ENCODE data around the gene DIP2C.

Gene DIP2C

DNA sequence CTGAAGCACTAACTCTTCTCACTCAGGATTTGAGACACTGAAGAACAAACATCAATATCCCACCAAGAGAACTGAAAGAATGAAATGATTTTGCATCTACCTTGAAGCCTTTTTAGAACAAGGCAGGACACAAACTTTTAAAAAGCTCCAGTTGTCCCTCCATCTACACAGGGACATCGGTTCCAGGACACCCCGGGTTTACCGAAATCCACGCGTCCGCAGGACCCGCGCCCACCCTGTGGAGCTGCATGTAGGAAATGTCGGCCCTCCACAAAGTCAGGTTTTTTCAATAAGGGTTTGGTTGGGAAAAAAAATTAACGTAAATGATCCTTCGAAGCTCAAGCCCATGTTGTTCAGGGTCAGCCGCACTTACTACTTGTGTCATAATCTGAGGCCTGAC is 94.0 kb downstream of the DIP2C start:
- DNase-seq: no peak
- H3K36me3 ChIP-seq: no peaks in the 10 kb centered on the region
- TF ChIP-seq, protein P1, sequence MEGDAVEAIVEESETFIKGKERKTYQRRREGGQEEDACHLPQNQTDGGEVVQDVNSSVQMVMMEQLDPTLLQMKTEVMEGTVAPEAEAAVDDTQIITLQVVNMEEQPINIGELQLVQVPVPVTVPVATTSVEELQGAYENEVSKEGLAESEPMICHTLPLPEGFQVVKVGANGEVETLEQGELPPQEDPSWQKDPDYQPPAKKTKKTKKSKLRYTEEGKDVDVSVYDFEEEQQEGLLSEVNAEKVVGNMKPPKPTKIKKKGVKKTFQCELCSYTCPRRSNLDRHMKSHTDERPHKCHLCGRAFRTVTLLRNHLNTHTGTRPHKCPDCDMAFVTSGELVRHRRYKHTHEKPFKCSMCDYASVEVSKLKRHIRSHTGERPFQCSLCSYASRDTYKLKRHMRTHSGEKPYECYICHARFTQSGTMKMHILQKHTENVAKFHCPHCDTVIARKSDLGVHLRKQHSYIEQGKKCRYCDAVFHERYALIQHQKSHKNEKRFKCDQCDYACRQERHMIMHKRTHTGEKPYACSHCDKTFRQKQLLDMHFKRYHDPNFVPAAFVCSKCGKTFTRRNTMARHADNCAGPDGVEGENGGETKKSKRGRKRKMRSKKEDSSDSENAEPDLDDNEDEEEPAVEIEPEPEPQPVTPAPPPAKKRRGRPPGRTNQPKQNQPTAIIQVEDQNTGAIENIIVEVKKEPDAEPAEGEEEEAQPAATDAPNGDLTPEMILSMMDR (IDR thresholded peaks at IDR 0.05; ENCODE audit: low read depth, low read length): no peak
- no peaks in the 10 kb centered on the region for H3K27me3 ChIP-seq (ENCODE audit: insufficient read depth, low read depth, severe bottlenecking)
- no peak overlapping the region for H3K4me3 ChIP-seq (ENCODE audit: low read depth, low read length)
- no peaks in the 10 kb centered on the region for H3K9me3 ChIP-seq (ENCODE audit: severe bottlenecking)
- no peak overlapping the region for H3K27ac ChIP-seq

DNA sequence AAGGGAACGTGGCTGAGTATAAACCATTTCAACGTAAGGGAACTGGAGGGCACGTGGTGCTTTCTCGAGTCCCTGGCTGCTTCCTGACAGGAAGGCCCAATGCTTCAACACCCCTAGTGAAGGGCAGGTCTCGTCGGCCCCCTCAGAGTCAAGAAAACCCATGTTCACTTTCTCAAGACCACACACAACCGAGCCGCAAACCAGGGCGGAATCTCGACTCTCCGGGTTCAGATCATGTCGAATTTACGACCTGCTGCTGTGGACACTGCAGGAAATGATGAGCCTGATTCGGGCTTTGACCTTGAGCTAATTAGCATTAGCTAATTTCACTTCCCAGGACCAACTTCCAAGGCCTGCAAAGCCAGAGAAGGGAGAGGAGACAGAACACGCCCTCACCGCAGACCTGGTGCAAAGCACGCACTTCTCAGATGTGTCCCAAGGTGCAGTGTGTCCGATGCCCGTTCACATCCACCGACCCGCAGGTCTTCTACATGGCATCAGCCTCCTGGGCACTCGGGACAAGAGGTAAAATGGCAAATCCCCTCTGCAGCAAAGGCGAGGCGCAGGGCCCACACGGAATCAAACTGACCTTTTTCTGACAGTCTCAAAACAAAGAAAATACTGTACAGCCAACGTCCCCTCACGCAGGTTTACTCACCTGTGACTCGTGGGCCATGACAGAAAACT is 94.7 kb downstream of the DIP2C start:
- no peaks in the 10 kb centered on the region for H3K36me3 ChIP-seq
- TF ChIP-seq, protein P1 (IDR thresholded peaks at IDR 0.05; ENCODE audit: low read depth, low read length): no peak
- no peak for DNase-seq

DNA sequence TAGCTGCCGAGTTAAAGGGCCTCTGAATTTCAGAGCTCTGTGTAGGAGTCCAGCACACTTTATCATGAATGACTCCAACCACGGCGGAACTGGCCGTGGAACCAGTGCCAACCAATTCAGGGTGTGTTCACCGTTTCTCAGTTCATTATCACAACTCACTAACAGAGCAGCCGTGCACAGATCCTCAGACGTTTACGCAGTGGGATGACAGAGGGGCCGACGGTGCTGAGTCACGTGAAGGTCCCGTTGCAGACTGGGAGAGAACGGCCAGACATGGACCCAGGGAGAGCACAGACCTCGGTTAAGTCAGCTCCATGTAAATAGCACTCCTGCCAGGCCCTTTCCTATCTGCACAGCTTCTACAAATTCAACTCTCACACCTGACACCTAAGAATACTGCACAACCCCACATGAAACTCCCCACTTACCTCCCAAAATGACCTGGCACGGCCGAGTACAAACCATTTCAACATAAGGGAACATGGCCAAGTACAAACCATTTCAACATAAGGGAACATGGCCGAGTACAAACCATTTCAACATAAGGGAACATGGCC is 95.5 kb downstream of the DIP2C start:
- Histone ChIP-seq H3K27ac (no peak overlapping the region), H3K27me3 (ENCODE audit: insufficient read depth, low read depth, severe bottlenecking) (no peaks in the 10 kb centered on the region), H3K4me3 (ENCODE audit: low read depth, low read length) (no peak overlapping the region), H3K9me3 (ENCODE audit: severe bottlenecking) (no peaks in the 10 kb centered on the region), H3K36me3 (no peaks in the 10 kb centered on the region)
- TF ChIP-seq, protein P1 (IDR thresholded peaks at IDR 0.05; ENCODE audit: low read depth, low read length): no peak
- DNase-seq: no peak

More for the DNA sequence above, 94.7 kb downstream of the DIP2C start:
- Histone ChIP-seq H3K9me3 (ENCODE audit: severe bottlenecking) (no peaks in the 10 kb centered on the region), H3K27me3 (ENCODE audit: insufficient read depth, low read depth, severe bottlenecking) (no peaks in the 10 kb centered on the region), H3K4me3 (ENCODE audit: low read depth, low read length) (no peak overlapping the region), H3K27ac (no peak overlapping the region)

DNA sequence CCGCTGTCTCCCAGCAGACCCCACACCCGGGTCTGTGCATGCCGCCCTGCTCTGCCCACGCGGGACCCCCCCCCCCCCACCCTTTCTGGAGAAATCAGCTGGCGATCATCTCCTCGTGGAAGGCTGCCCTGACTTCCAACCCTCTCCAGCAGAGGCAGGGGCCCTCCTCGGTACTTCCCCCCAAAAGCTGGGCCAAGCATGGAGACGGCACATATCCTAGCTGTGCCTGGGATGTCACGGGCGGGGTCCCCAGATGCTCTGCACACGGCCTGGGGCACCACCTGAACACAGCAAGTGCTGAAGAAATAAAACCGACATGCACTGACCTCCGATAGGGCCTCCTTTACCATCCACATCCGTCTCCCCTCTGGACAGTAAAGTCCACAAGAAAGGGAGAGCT is 96.0 kb downstream of the DIP2C start:
- Histone ChIP-seq H3K36me3 (no peaks in the 10 kb centered on the region), H3K4me3 (ENCODE audit: low read depth, low read length) (no peak overlapping the region), H3K27me3 (ENCODE audit: insufficient read depth, low read depth, severe bottlenecking) (no peaks in the 10 kb centered on the region), H3K27ac (no peak overlapping the region), H3K9me3 (ENCODE audit: severe bottlenecking) (no peaks in the 10 kb centered on the region)
- no peak for DNase-seq
- TF ChIP-seq, protein P1 (IDR thresholded peaks at IDR 0.05; ENCODE audit: low read depth, low read length): no peak

DNA sequence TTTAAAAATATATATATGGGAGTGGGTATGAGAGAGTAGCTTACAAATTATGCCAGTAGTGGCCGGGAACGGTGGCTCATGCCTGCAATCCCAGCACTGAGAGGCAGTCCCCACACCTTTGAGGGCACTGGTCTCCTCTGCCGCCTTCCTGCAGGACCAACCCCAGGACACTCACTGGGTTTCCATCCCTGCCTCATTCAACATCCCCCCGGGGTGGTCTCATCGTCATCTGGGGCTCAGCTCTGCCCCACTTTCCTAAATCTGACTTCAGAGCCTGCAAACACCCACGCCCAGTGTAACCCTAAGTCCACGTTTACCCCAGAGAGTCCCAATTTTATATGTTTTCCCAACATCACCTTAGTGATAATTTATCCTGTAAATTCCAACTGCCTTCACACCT is 96.5 kb downstream of the DIP2C start:
- H3K27me3 ChIP-seq (ENCODE audit: insufficient read depth, low read depth, severe bottlenecking): no peaks in the 10 kb centered on the region

More for the DNA sequence above, 96.5 kb downstream of the DIP2C start:
- Histone ChIP-seq H3K4me3 (ENCODE audit: low read depth, low read length) (no peak overlapping the region), H3K9me3 (ENCODE audit: severe bottlenecking) (no peaks in the 10 kb centered on the region), H3K27ac (no peak overlapping the region), H3K36me3 (no peaks in the 10 kb centered on the region)
- TF ChIP-seq, protein P1 (IDR thresholded peaks at IDR 0.05; ENCODE audit: low read depth, low read length): no peak
- no peak for DNase-seq

Data from WERI-Rb-1 (cell line).